K562 (cell line): ENCODE results near the gene OR2AT4. TPM values are rescaled to one million over a fixed set of nuclear protein-coding genes. Genes with fewer than 3 reads are reported as not detected.

Experiments used
- FOXJ2 ChIP-seq: fragments of 200-800 bp; sonication (Bioruptor generic); IDR thresholded peaks from 2 replicates; pipeline ENCODE4 v1.6.1; 2016; ENCODE audit warnings: missing genetic modification characterization, missing compliant biosample characterization
- MED1 ChIP-seq: sonication (generic); formaldehyde crosslinking; IDR thresholded peaks from 2 replicates; pipeline ENCODE4 v1.8.1; 2023; ENCODE audit warnings: missing genetic modification reagents, borderline replicate concordance
- NCOA2 ChIP-seq, 2 experiments: fragments of 450-650 bp; IDR thresholded peaks; 2 replicates each; pipeline ENCODE4 v1.6.1; 2018; ENCODE audit warnings: mild to moderate bottlenecking in 2 of 2, moderate library complexity in 1 of 2; ENCODE audit not compliant: partially characterized antibody in 2 of 2
- ZBTB26 ChIP-seq: fragments of 450-650 bp; formaldehyde crosslinking; IDR thresholded peaks from 2 replicates; pipeline ENCODE4 v1.4.0; 2022; ENCODE audit warnings: missing genetic modification characterization
- ZC3H11A ChIP-seq: IDR thresholded peaks from 2 replicates; pipeline ENCODE4 v1.6.1; 2012; ENCODE audit warnings: low read depth, low read length, improper control_type of control experiment
- polyA plus RNA-seq, 8 experiments: library from polyadenylated mRNA; depleted of rRNA in 4 of 8; stranded (reverse) in 5 of 8; unstranded in 3 of 8; fragments of >200 nt; fragmentation: Nextera tagmentation in 2 of 8; fragmentation: Illumina TruSeq in 1 of 8; extraction: Ambion mirVana in 2 of 8; extraction: Trizol in 1 of 8; gene quantifications; 2 replicates each; pipeline versions ENCODE4 v1.2.1 to v1.2.3, GENCODE V29; 2011 to 2014; ENCODE audit warnings: inconsistent platforms in 1 of 8, missing spikeins in 1 of 8
- total RNA-seq, 7 experiments: library from RNA; depleted of rRNA in 6 of 7; stranded (reverse); fragments of >200 nt in 6 of 7; fragmentation: Illumina TruSeq in 2 of 7; extraction: Trizol in 2 of 7; gene quantifications; 2 replicates each; pipeline versions ENCODE4 v1.2.1 to v1.2.3, GENCODE V29; 2011 to 2021; ENCODE audit warnings: low replicate concordance in 1 of 7
- TF ChIP-seq, protein P1 (sequence below), 2 experiments: fragments of 450-650 bp in 1 of 2; sonication (generic) in 1 of 2; formaldehyde crosslinking in 1 of 2; IDR thresholded peaks; 2 replicates each; pipeline versions ENCODE4 v1.7.1 to v1.9.0; 2016 to 2022; ENCODE audit warnings: inconsistent platforms in 1 of 2, mild to moderate bottlenecking in 1 of 2, missing genetic modification reagents in 1 of 2
- TF ChIP-seq, protein P2 (sequence below): fragments of 450-650 bp; IDR thresholded peaks from 2 replicates; pipeline ENCODE4 v1.6.1; 2016; ENCODE audit warnings: low read depth

OR2AT4 gene
- total and polyA plus RNA-seq, 9 of the 15 experiments (the other 6 are each of a cell fraction or from before 2014, with no cell fraction given): 0.86 to 3.1 (median 2.0) TPM

- no peak for TF ChIP-seq NCOA2 (IDR thresholded peaks at IDR 0.05; ENCODE audit: partially characterized antibody in 2 of 2)
- no peak for TF ChIP-seq FOXJ2
- TF ChIP-seq, protein P1, sequence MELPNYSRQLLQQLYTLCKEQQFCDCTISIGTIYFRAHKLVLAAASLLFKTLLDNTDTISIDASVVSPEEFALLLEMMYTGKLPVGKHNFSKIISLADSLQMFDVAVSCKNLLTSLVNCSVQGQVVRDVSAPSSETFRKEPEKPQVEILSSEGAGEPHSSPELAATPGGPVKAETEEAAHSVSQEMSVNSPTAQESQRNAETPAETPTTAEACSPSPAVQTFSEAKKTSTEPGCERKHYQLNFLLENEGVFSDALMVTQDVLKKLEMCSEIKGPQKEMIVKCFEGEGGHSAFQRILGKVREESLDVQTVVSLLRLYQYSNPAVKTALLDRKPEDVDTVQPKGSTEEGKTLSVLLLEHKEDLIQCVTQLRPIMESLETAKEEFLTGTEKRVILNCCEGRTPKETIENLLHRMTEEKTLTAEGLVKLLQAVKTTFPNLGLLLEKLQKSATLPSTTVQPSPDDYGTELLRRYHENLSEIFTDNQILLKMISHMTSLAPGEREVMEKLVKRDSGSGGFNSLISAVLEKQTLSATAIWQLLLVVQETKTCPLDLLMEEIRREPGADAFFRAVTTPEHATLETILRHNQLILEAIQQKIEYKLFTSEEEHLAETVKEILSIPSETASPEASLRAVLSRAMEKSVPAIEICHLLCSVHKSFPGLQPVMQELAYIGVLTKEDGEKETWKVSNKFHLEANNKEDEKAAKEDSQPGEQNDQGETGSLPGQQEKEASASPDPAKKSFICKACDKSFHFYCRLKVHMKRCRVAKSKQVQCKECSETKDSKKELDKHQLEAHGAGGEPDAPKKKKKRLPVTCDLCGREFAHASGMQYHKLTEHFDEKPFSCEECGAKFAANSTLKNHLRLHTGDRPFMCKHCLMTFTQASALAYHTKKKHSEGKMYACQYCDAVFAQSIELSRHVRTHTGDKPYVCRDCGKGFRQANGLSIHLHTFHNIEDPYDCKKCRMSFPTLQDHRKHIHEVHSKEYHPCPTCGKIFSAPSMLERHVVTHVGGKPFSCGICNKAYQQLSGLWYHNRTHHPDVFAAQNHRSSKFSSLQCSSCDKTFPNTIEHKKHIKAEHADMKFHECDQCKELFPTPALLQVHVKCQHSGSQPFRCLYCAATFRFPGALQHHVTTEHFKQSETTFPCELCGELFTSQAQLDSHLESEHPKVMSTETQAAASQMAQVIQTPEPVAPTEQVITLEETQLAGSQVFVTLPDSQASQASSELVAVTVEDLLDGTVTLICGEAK (IDR thresholded peaks at IDR 0.05): no peak
- TF ChIP-seq, protein P1 (CRISPR knock-in tag; IDR thresholded peaks at IDR 0.05): no peak
- no peak for TF ChIP-seq ZC3H11A
- no peak for TF ChIP-seq MED1 (CRISPR knock-in tag)
- TF ChIP-seq, protein P2, sequence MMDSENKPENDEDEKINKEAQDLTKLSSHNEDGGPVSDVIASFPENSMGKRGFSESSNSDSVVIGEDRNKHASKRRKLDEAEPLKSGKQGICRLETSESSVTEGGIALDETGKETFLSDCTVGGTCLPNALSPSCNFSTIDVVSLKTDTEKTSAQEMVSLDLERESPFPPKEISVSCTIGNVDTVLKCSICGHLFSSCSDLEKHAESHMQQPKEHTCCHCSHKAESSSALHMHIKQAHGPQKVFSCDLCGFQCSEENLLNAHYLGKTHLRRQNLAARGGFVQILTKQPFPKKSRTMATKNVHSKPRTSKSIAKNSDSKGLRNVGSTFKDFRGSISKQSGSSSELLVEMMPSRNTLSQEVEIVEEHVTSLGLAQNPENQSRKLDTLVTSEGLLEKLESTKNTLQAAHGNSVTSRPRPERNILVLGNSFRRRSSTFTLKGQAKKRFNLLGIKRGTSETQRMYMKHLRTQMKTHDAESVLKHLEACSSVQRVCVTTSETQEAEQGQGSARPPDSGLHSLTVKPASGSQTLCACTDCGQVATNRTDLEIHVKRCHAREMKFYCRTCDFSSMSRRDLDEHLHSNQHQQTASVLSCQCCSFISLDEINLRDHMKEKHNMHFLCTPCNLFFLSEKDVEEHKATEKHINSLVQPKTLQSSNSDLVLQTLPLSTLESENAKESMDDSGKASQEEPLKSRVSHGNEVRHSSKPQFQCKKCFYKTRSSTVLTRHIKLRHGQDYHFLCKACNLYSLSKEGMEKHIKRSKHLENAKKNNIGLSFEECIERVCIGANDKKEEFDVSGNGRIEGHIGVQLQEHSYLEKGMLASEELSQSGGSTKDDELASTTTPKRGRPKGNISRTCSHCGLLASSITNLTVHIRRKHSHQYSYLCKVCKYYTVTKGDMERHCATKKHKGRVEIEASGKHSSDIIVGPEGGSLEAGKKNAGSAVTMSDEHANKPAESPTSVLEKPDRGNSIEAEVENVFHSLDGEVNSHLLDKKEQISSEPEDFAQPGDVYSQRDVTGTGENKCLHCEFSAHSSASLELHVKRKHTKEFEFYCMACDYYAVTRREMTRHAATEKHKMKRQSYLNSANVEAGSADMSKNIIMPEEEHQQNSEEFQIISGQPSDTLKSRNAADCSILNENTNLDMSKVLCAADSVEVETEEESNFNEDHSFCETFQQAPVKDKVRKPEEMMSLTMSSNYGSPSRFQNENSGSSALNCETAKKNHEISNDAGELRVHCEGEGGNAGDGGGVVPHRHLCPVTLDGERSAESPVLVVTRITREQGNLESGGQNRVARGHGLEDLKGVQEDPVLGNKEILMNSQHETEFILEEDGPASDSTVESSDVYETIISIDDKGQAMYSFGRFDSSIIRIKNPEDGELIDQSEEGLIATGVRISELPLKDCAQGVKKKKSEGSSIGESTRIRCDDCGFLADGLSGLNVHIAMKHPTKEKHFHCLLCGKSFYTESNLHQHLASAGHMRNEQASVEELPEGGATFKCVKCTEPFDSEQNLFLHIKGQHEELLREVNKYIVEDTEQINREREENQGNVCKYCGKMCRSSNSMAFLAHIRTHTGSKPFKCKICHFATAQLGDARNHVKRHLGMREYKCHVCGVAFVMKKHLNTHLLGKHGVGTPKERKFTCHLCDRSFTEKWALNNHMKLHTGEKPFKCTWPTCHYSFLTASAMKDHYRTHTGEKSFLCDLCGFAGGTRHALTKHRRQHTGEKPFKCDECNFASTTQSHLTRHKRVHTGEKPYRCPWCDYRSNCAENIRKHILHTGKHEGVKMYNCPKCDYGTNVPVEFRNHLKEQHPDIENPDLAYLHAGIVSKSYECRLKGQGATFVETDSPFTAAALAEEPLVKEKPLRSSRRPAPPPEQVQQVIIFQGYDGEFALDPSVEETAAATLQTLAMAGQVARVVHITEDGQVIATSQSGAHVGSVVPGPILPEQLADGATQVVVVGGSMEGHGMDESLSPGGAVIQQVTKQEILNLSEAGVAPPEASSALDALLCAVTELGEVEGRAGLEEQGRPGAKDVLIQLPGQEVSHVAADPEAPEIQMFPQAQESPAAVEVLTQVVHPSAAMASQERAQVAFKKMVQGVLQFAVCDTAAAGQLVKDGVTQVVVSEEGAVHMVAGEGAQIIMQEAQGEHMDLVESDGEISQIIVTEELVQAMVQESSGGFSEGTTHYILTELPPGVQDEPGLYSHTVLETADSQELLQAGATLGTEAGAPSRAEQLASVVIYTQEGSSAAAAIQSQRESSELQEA: no peak
- TF ChIP-seq ZBTB26 (CRISPR knock-in tag): no peak
These were observed 38.5 kb upstream of the OR2AT4 start (continued) for GRCh38 chr11:75135021-75135650.
